ENCODE results near the gene WFIKKN1.

GRCh38 chr16:615122-615521 lies 15.7 kb upstream of the WFIKKN1 start:
- no peak for TF ChIP-seq CTCF (IDR thresholded peaks at IDR 0.05; ENCODE audit: low read length)
- no peak for TF ChIP-seq EZH2 (IDR thresholded peaks at IDR 0.05; ENCODE audit: borderline replicate concordance, low read length)
